22Rv1 (cell line): ENCODE results near the gene KPRP.

Experiments used
- H3K27ac ChIP-seq: fragments of 450-650 bp; 2 replicates; pipeline ENCODE4 v1.5.1; 2017
- ZFX ChIP-seq: fragments of 450-650 bp; IDR thresholded peaks from 2 replicates; pipeline ENCODE4 v1.6.1; 2017; ENCODE audit warnings: antibody characterized with exemption, borderline replicate concordance
- TF ChIP-seq, protein P1 (sequence below): fragments of 450-650 bp; IDR thresholded peaks from 2 replicates; pipeline ENCODE4 v1.5.1; 2017; ENCODE audit warnings: mild to moderate bottlenecking

Gene KPRP

DNA sequence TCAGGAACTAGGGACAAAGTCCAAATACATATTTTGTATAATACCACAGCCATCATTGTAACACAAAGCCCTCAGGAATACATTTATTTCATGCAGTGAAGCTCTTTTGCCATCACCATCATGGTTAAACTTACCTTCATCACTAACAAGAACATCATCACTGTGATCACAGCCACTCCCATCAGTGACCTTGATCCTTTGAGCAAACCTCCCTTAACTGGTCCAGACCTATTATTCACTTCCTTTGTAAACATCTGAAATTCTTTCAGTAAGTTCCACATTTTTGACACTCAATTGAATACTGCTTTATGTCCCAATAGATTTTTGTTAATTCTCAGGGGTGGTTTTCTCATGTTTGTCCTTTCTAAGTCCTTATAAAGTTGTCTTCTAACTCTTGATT is 16.2 kb upstream of the KPRP start:
- no peak overlapping the region for H3K27ac ChIP-seq
- TF ChIP-seq, protein P1, sequence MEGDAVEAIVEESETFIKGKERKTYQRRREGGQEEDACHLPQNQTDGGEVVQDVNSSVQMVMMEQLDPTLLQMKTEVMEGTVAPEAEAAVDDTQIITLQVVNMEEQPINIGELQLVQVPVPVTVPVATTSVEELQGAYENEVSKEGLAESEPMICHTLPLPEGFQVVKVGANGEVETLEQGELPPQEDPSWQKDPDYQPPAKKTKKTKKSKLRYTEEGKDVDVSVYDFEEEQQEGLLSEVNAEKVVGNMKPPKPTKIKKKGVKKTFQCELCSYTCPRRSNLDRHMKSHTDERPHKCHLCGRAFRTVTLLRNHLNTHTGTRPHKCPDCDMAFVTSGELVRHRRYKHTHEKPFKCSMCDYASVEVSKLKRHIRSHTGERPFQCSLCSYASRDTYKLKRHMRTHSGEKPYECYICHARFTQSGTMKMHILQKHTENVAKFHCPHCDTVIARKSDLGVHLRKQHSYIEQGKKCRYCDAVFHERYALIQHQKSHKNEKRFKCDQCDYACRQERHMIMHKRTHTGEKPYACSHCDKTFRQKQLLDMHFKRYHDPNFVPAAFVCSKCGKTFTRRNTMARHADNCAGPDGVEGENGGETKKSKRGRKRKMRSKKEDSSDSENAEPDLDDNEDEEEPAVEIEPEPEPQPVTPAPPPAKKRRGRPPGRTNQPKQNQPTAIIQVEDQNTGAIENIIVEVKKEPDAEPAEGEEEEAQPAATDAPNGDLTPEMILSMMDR: no peak
- TF ChIP-seq ZFX: no peak

DNA sequence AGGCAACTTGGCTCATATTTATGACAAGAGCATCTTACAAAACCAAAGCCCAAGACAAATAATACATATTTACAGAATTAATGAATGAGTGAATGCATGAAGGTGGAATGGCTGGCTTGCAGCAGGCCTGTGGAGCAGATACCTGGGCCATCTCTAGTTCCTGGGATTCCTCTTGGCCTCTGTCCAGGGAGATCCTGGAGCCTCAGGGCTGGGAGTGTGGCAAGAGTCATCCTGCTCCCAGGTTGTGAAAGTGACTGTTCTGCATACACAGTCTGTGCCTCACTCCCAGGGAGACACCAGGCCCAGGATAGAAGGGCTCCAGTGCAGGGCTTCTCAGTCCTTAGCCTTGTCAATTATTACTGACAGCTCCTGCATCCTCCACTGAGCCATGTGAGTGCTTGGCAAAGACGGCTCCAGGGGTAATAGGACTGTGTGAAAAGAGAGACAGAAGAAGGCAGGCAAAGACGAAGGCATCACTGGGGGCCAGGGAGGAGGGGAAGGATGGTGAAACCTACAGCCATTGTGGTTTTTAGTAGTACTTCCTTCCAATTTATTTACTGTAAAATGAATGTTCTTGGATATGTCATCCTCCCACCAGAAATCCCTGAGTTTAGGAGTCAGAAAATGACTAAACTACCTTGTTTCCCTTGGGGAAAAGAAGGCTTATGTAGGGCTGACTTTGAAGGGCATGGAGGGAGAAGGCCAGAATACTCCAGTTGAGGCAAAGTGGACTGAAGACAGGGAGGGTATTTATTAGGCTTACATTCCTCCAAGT is 14.3 kb upstream of the KPRP start:
- H3K27ac ChIP-seq: no peak overlapping the region
- TF ChIP-seq ZFX: no peak
- TF ChIP-seq, protein P1: no peak

DNA sequence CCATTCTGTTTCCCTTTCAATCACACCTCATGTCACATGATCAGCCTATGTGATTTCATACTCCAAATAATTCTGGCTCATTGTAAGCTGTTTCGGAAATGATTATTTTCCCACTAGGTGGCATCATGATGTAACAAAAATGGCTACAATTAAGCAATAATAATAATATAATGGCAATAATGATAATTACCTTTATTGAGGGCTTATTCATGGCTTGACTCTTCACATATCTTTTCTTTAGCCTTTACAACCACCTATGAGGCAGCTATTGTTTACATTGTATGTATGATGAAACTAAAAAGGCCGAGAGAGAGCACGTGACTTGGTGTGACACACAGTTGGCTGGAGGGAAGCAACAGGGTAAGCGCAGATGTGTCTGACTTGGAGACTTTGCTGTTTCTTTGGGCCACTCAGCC is 12.5 kb upstream of the KPRP start:
- TF ChIP-seq ZFX: no peak
- TF ChIP-seq, protein P1: peak; percentile 44
- no peak overlapping the region for H3K27ac ChIP-seq

DNA sequence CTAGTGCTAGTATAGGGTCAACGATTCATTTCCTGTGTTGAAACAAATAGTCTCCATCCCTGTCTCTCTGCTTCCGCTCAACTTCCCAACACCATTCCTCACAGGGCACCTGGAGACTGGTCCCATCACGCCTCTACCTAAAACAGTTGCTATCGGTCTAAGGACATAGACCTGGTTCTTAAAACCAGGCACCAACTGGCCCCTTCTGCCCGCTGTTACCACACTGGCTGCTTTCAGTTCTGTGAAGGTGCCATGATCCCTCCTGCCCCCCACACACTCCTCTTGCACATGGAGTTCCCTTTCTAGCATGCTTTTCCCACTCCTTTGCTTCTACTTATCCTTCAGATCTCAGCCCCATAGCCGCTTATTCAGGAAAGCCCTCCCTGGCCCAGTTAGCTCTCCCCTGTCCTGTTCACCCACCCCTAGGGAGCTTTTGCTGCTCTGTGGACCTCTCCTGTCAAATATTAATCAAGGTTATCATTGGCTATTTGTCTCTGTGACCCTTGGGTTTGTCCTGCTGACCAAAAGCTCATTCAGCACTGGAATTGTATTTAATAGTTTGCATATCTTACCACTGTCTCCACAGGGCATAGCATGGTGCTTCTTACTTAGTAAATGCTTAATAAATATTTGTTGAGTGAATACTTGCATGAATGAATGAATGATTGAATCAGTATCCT is 11.9 kb upstream of the KPRP start:
- no peak for TF ChIP-seq ZFX
- TF ChIP-seq, protein P1: no peak
- H3K27ac ChIP-seq: no peak overlapping the region

DNA sequence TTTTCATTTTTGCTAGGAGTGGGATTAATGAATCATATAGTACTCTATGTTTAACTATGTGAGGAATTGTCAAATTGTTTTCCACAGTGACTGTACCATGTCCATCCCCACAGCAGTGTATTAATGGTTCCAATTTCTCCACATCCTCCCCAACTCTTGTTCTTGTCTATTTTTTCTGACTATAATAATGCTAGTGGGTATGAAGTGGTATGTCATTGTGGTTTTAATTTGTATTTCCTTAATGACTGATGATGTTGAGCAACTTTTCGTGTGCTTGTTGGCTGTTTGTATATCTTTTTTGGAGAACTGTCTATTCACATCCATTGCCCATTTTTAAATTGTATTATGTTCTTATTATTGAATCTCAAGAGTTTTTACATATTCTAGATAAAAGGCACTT is 10.0 kb upstream of the KPRP start:
- TF ChIP-seq, protein P1: no peak
- TF ChIP-seq ZFX: no peak
- no peak overlapping the region for H3K27ac ChIP-seq

DNA sequence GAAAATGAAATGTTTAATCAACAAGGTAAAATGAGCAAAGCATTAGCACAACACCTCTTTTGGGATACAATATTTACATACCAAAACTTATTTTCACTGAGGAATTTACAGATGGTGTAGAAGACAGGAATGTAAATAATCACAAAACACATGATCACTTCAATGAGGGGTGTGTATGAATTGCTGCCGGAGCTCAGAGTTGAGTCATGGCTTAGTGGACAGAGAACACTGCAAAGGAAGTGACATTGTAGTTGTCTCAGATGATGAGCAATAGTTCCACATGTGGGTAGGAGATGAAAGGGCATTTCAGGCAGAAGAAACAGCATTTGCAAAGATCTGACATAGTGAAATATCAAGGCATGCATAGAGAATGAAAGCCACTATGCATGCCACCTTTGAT is 5.6 kb upstream of the KPRP start:
- no peak for TF ChIP-seq ZFX
- TF ChIP-seq, protein P1: no peak
- H3K27ac ChIP-seq: no peak overlapping the region

DNA sequence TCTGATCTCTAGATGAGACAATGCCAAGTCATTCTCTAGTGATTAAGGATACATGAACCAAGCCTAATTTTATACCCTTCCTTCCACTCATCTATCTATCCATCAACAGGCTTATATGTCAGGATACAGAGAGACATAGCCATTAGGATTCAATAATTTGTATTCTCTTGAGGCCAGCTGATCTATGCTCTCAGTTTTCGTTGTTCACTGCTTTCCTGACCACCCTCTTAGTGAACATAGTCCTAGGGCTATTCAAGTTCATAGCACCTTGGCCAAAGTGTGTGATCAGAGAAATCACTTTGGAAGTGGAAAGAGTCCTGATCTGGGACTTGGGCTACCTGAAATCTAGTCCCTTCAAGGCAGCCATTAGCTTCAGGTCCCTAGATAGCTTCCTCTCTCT is 4.2 kb upstream of the KPRP start:
- H3K27ac ChIP-seq: no peak overlapping the region
- TF ChIP-seq, protein P1: no peak
- TF ChIP-seq ZFX: no peak
